Activated CD8-positive, alpha-beta T cell treated with anti-CD3 and anti-CD28 coated beads for 36 hours (primary cell): ENCODE results near the gene SPPL2C. TPM values are rescaled to one million over a fixed set of nuclear protein-coding genes. Genes with fewer than 3 reads are reported as not detected.

ENCODE experiments used
- ATAC-seq: fragments of 200-7000 bp; cut with Tn5 transposase; one replicate; pipeline ENCODE4 v1.10.0; 2021; ENCODE audit warnings: mild to moderate bottlenecking, moderate library complexity
- CTCF ChIA-PET: fragments of 350-600 bp; sonication (Branson Sonifier 250); formaldehyde crosslinking; loops from one replicate; lab custom pipeline; 2021; ENCODE audit warnings: antibody characterized with exemption; lab: Charles Lee
- POLR2A ChIA-PET: fragments of 350-600 bp; sonication (Branson Sonifier 250); formaldehyde crosslinking; loops from one replicate; lab custom pipeline; 2021; ENCODE audit warnings: antibody characterized with exemption; lab: Charles Lee
- DNase-seq: peaks from one replicate; pipeline ENCODE4 v3.0.0-alpha.2; 2020
- H3K27ac Mint-ChIP-seq: one replicate; pipeline ENCODE4 v1.8.0; 2021; ENCODE audit warnings: mild to moderate bottlenecking, mixed read lengths
- H3K27me3 Mint-ChIP-seq: one replicate; pipeline ENCODE4 v1.8.0; 2021; ENCODE audit warnings: mixed read lengths
- H3K36me3 Mint-ChIP-seq: one replicate; pipeline ENCODE4 v1.8.0; 2021; ENCODE audit warnings: low read depth, mixed read lengths
- H3K4me1 Mint-ChIP-seq: one replicate; pipeline ENCODE4 v1.8.0; 2021; ENCODE audit warnings: low read depth, mixed read lengths
- H3K4me3 Mint-ChIP-seq: one replicate; pipeline ENCODE4 v1.8.0; 2021; ENCODE audit warnings: mild to moderate bottlenecking, moderate library complexity, mixed read lengths
- H3K9me3 Mint-ChIP-seq: one replicate; pipeline ENCODE4 v1.8.0; 2021; ENCODE audit warnings: mixed read lengths
- intact Hi-C: fragments of 100-400 bp; cut with micrococcal nuclease; formaldehyde crosslinking; loops from one replicate; pipeline ENCODE4 v1.10.0; 2022
- total RNA-seq, 2 experiments: library from RNA; stranded (reverse); gene quantifications; one replicate each; pipeline ENCODE4 v1.2.3, GENCODE V29; 2021
- TF ChIP-seq, protein P1 (sequence below): fragments of 200-600 bp; IDR thresholded peaks from one replicate; pipeline ENCODE4 v1.8.0; 2022; ENCODE audit warnings: antibody characterized with exemption, mild to moderate bottlenecking

Gene SPPL2C
- total RNA-seq, 2 experiments from 2014 or later = not detected

DNA sequence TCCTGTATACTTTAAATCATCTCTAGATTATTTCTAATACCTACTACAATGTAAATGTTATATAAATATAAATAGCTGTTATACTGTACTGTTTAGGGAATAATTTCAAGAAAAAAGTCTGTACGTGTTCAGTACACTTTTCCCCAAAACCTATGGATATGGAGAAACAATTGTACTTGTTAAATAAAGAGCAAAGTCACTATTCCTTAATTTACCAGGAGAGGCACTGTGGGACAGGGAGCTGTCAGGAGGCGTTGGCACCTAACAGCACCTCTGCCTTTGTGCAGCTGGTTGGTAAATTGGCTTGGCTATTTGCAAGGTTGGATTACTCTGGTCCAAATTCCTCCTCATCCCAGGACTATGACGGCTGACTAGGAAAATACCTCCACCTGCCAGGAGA is 32.6 kb upstream of the SPPL2C start:
- DNase-seq (no peak), ATAC-seq (no peak)
- Mint-ChIP-seq H3K9me3 (no peaks in the 10 kb centered on the region), H3K27ac (no peak overlapping the region), H3K36me3 (no peaks in the 10 kb centered on the region), H3K27me3 (peaks cover 6% of the 10 kb centered on the region), H3K4me1 (no peaks in the 10 kb centered on the region), H3K4me3 (no peak overlapping the region)
- intact Hi-C loops = no loop called here
- POLR2A ChIA-PET = no interaction called here
- TF ChIP-seq, protein P1, sequence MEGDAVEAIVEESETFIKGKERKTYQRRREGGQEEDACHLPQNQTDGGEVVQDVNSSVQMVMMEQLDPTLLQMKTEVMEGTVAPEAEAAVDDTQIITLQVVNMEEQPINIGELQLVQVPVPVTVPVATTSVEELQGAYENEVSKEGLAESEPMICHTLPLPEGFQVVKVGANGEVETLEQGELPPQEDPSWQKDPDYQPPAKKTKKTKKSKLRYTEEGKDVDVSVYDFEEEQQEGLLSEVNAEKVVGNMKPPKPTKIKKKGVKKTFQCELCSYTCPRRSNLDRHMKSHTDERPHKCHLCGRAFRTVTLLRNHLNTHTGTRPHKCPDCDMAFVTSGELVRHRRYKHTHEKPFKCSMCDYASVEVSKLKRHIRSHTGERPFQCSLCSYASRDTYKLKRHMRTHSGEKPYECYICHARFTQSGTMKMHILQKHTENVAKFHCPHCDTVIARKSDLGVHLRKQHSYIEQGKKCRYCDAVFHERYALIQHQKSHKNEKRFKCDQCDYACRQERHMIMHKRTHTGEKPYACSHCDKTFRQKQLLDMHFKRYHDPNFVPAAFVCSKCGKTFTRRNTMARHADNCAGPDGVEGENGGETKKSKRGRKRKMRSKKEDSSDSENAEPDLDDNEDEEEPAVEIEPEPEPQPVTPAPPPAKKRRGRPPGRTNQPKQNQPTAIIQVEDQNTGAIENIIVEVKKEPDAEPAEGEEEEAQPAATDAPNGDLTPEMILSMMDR = no peak
- CTCF ChIA-PET = interaction anchor here (0.7 to 1.0 kb wide), 2 partner anchors 16 to 164 kb away, joined by 3 to 4 read pairs; no protein-coding TSS in a partner anchor

DNA sequence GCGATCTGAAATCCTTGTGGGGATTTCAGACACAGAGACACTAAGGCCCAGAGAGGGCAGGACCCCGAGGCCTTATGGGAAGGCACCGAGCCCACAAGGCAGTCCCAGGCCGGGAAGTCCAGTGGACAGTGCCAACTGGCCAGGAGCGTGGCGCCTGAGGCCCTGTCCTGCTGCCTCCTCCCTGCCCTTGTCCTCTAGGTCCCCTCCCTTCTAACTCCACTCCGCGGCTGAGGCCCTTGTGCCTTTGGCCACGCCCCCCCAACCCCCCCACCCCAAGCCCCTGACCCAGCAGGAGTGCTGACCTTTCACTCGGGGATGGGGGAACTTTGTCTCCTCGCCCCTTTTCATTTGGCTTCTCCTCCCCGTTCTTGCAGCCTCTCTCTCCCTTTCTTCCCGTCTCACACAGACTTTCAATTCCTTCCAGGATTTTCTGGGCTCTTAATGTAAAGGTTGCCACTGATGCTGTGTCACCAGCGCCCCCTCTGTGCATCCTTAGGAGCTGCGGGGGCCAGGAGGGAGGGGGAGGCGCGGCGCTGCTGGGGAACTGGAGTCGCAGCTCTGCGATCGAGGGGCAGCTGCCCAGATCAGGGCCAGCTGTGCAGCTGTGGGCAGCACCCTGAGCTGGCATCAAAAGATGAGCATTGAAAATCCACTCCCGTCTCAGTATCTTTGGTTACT is 31.5 kb upstream of the SPPL2C start:
- no peak overlapping the region for H3K27ac Mint-ChIP-seq
- intact Hi-C loops = no loop called here
- no peak overlapping the region for H3K4me3 Mint-ChIP-seq
- no peaks in the 10 kb centered on the region for H3K36me3 Mint-ChIP-seq
- H3K4me1 Mint-ChIP-seq = no peaks in the 10 kb centered on the region
- ChIA-PET CTCF (interaction anchor here (1.1 to 1.8 kb wide), 2 partner anchors 18 to 31 kb away, joined by 3 to 6 read pairs; no protein-coding TSS in a partner anchor), POLR2A (no interaction called here)
- DNase-seq (no peak), ATAC-seq (no peak)
- H3K9me3 Mint-ChIP-seq = no peaks in the 10 kb centered on the region
- peaks cover 6% of the 10 kb centered on the region for H3K27me3 Mint-ChIP-seq
- TF ChIP-seq, protein P1 = no peak

DNA sequence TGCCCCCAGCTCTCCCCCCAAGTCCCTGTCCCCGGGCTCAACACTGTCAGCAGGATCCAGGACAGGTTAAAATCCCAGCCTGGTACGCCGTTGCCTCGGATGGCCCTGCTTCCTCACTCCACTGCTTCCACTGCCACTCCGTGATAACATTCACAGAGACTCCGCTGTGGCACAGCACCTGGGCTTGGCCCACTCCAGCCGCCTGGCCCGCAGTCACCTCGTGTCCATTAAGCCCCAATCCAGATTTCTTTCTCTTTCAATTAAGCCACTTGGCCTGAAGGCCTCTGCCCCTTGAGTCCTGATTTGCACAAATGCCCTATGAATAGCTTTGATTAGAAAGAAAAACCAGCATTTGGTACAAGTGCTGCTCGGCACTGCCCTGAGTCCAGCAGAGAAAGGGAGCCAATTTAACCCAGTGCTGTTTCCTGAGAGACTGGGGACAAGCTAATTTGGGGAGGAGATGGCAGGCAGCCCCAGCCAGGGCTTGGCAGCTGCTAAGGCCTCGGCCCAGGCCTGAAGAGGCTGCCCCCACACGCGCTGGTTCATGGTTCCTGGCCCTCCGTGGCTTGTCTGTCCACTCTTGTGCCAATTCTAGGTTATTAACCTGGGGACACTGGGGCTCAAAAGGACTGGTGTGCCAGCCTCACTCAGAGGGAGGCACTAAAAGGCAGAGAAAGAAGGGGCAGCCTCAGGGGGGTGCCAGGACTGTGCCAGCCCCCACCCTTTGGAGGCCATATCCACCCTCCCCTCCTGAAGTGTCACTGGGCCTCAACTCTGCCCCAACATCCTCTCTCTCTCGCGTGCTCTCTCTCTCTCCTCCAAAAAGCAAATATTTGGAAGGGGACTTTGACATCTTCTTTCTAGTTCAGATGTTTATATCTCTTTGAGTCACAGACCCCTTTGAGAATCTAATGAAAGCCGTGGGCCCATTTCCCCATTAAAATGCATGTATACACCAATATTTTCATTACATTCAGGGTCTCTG is 29.8 kb upstream of the SPPL2C start:
- ChIA-PET POLR2A (no interaction called here), CTCF (interaction anchor here (1.1 to 1.8 kb wide), 2 partner anchors 16 to 33 kb away, joined by 3 to 6 read pairs; no protein-coding TSS in a partner anchor)
- H3K27me3 Mint-ChIP-seq = peaks cover 6% of the 10 kb centered on the region
- H3K4me3 Mint-ChIP-seq = no peak overlapping the region
- TF ChIP-seq, protein P1 = no peak
- ATAC-seq (no peak), DNase-seq (no peak)
- no peaks in the 10 kb centered on the region for H3K4me1 Mint-ChIP-seq
- intact Hi-C loops = no loop called here
- H3K36me3 Mint-ChIP-seq = no peaks in the 10 kb centered on the region
- no peaks in the 10 kb centered on the region for H3K9me3 Mint-ChIP-seq
- no peak overlapping the region for H3K27ac Mint-ChIP-seq

DNA sequence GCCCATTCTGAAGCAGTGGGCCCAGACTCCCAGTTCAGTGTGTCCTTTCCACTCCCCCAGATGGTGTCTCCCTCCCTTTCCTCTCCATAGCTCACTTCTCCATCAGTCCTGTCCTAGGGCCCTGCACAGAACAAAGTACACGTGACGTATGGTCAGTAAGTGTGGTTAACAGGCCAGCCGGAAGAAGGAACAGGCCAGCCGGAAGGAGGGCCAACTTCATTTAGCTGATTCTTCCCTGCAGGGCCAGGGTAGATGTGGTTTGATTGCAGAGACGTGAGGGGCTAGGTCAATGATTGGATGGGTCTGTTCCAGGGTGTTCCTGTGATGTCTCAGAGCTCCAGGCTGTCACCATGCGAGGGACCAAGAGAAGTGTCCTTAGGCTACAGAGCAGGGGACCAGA is 28.9 kb upstream of the SPPL2C start:
- Mint-ChIP-seq H3K9me3 (no peaks in the 10 kb centered on the region), H3K4me1 (no peaks in the 10 kb centered on the region), H3K27ac (no peak overlapping the region), H3K36me3 (no peaks in the 10 kb centered on the region), H3K4me3 (no peak overlapping the region), H3K27me3 (peaks cover 6% of the 10 kb centered on the region)
- ATAC-seq = no peak
- intact Hi-C loops = no loop called here
- DNase-seq = no peak
- CTCF ChIA-PET = no interaction called here
- POLR2A ChIA-PET = no interaction called here
- TF ChIP-seq, protein P1 = no peak
